GM12801 (cell line): Measurements from ENCODE around the gene BCL2L13.

ENCODE experiments used
- TF ChIP-seq, protein P1 (sequence below): IDR thresholded peaks from one replicate; pipeline ENCODE4 v1.5.1; 2011; ENCODE audit warnings: control low read depth; ENCODE audit not compliant: insufficient read length; ENCODE audit errors: extremely low read depth

Gene BCL2L13

DNA sequence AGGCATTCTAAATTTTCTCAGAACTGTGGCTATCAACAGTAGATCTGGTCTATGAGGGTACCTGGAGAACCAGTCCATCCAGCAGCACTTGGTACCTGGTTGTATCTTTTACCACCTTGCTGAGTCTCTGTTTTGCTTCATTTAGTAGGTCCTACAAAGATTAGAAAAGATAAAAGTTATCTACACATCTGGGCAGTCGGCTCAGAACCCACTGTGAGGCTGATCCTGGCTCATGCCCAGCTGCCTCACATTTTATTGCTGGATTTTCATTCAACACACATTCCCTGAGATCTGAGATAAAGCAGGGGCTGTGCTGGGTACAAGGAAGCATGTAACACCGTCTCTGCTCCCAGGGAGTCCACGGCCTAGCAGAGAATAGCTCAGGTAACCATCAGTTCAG lies 37.5 kb upstream of the BCL2L13 start:
- TF ChIP-seq, protein P1, sequence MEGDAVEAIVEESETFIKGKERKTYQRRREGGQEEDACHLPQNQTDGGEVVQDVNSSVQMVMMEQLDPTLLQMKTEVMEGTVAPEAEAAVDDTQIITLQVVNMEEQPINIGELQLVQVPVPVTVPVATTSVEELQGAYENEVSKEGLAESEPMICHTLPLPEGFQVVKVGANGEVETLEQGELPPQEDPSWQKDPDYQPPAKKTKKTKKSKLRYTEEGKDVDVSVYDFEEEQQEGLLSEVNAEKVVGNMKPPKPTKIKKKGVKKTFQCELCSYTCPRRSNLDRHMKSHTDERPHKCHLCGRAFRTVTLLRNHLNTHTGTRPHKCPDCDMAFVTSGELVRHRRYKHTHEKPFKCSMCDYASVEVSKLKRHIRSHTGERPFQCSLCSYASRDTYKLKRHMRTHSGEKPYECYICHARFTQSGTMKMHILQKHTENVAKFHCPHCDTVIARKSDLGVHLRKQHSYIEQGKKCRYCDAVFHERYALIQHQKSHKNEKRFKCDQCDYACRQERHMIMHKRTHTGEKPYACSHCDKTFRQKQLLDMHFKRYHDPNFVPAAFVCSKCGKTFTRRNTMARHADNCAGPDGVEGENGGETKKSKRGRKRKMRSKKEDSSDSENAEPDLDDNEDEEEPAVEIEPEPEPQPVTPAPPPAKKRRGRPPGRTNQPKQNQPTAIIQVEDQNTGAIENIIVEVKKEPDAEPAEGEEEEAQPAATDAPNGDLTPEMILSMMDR: no peak

DNA sequence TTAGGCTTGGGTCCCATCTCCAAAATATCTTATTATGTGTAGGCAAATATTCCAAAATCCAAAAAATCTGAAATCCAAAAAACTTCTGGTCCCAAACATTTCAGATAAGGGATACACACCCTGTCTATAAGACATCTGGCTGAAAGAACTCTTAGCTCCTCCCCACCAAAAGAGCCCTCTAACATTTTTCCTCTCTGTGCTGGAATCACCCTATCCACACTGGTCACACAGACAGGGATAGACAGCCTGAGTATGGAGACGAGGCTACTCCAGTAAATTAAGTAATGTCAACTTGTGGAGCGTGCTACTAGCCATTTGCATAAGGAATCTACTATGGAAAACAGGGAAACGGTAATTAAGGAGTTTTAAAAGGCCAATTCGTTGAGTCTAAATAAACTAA lies 34.9 kb upstream of the BCL2L13 start:
- TF ChIP-seq, protein P1: no peak

DNA sequence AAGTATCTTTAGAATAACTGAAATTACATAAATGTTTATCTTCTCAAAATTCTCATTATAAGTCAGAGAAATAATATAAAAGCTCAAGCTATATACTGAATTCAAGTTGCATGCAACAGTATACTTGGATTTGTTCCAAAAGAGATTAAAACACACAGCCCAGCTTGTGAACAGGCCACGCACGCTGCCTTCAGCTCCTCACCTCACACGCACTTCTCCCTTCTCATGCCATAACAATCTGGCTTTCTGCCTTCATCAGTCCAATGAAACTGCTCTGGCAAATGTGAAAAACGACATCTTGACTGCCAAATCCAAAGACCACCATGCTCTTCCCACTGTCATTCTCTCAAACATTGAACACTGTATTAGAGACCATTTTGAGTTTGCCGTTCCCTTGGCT lies 32.1 kb upstream of the BCL2L13 start:
- TF ChIP-seq, protein P1: no peak

DNA sequence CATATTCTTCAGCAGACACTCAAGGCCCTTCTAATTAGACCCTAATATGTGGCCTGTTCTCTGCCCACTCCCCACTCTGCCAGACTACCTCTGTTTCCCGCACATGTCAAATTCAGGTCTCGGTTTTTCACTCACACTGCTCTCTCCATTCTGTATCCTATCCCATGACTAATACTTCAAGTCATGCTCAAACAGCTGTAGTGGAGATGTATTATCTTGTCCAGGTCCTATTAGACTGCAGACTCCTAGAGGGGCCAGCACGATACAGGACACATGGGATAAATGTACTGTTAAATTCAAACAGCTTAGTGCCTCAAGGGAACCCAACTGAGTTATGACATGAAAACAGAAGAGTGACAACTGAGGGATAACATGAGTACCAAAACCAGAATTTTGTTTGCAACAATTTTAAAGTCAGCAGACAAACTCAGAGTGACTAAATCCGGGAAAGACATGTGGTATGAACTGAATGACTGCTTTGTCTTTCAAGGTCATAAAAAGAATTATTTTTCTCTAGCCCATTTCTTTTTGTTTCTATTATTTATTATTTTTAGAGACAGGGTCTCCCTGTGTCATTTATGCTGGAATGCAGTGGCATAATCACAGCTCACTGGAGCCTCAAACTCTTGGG lies 30.6 kb upstream of the BCL2L13 start:
- TF ChIP-seq, protein P1: no peak

DNA sequence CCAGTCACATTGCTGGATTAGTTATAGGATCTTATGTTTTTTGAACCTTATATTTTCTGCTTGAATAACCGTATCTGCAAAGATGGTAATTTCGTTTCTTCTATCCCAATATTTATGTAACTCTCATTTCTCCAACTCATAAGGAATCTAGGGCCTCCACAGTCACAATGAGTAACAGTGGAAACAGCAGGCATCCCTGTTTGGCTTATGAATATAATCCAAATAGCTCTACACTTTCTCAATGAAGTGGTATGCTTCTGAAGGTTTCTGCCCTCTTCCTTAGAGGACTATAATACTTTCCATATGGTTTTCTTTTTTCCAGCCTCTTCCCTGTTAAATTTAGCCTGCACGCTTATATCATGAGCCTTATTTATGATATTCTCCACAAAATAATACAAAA lies 26.5 kb upstream of the BCL2L13 start:
- TF ChIP-seq, protein P1: no peak

DNA sequence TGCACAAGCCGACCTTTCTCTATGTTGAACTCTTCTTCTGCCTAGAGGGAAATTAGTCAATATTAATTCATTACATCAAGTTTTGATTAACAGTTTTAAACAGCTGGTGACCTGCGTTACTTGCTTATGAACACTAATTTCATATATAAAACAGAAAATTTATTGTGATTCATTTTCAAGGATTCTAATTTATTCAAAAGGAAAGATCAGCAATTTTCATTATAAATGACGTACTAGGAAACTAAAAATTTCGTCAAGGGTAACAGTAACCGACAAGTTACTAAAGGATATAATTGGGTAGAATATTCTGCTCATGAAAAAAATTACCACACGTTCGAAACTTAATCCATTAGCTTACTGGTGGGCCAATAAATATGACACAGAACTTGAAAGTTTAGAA lies 25.3 kb upstream of the BCL2L13 start:
- TF ChIP-seq, protein P1: no peak

DNA sequence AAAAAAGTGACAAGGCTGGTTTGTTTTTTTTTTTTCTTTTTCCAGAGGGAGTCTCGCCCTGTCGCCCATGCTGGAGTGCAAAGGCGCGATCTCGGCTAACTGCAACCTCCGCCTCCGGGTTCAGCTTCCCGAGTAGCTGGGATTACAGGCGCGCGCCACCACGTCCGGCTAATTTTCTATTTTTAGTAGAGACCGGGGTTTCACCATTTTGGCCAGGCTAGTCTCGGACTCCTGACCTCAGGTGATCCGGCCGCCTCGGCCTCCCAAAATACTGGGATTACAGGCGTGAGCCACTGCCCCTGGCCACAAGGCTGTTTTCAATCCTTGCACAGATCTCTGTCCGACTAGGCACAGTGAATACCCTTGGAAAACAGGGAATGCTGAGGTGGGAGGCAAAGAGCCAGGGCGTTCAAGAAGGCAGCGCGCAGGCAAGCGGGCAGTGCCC lies 10.6 kb upstream of the BCL2L13 start:
- TF ChIP-seq, protein P1: no peak
